GM21381 (cell line): ENCODE measurements around the gene SLAMF7.

ENCODE experiments used
- ATAC-seq: cut with Tn5 transposase; IDR thresholded peaks from one replicate; pipeline ENCODE4 v1.9.1; 2021; ENCODE audit warnings: mild to moderate bottlenecking, moderate library complexity; ENCODE audit not compliant: unreplicated experiment

The SLAMF7 gene

DNA sequence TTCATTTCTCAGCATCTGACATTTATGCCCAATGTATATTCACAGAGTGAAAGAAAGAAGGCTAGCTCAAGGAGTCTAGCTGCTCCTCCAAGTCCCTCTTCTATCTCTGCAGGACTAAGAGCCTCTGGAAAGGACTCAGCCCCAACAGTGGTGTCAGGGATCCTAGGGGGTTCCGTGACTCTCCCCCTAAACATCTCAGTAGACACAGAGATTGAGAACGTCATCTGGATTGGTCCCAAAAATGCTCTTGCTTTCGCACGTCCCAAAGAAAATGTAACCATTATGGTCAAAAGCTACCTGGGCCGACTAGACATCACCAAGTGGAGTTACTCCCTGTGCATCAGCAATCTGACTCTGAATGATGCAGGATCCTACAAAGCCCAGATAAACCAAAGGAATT is 60.6 kb downstream of the SLAMF7 start:
- ATAC-seq = no peak

DNA sequence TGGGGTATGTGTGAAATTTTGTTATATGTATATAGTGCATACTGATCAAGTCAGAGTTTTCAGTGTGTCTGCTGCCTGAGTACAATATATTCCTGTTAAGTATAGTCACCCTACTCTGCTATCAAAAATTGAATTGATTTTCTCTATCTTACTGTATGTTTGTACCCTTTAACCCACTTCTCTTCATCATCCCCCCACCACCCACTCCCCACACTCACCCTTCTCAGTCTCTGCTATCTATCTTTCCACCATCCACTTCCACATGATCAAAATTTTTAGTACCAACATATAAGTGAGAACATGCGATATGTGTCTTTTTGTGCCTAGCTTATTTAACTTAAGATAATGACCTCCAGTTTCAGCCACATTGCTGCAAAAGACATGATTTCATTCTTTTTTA is 61.1 kb downstream of the SLAMF7 start:
- no peak for ATAC-seq

DNA sequence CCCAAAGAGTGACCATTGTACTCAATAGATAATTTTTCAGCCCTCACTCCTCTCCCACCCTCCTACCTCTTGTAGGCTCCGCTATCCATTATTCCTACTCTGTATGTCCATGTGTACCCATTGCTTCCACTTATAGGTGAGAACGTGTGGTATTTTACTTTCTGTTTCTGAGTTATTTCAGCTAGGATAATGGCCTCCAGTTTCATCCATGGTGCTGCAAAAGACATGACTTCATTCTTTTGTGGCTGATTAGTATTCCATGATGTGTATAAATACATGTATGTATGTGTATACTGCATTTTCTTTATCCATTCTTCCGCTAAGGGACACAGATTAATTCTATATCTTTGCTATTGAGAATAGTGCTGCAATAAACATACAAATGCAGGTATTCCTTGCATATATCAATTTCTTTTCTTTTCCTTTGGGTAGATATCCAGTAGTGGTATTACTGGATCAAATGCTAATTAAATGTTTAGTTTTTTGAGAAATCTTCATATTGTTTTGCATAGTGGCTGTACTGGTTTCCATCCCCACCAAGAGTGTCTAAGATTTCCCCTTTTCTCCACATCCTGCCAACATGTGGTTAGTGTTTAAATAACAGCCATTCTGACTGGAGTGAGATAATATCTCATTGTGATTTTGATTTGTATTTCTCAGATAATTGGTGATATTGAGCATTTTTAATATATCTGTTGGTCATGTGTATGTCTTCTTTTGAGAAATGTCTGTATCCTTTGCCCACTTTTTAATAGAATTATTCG is 61.8 kb downstream of the SLAMF7 start:
- ATAC-seq = no peak

DNA sequence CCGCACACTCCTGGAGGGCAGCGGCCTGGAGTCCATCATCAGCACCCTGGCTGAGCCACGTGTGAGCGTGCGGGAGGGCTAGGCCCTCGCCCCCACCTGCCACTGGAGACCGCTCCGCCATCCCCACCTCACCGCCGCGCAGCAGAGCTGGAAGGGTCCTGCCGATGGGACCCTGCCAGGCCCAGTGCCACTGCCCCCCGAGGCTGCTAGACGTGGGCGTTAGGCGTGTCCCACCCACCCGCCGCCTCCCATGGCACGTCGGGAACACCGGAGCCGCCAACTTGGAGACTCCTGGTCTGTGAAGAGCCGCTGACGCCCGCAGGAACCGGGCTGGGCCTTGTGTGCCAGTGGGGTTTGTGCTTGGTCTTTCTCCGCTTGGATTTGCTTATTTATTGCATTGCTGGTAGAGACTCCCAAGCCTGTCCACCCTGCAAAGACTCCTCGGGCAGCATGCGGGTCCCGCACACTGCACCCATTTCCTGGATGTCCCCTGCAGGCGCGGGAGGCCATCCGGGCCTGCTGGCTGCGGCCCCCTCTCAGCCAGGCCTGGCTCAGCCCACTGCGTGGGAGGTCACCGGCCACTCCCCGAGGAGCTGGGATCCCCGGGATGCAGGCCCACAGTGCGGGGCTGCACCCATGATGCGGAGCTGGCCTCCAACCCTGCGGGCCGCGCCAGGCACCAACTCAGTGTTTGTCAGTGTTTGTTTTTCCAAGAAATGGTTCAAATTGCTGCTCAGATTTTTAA is 63.0 kb downstream of the SLAMF7 start:
- ATAC-seq = no peak
